A549 (cell line): ENCODE measurements around the gene RAD51B. TPM values are rescaled to one million over a fixed set of nuclear protein-coding genes. Genes with fewer than 3 reads are reported as not detected.
A peak's percentile ranks its signal among the peaks of the same experiment; 100 is the strongest.

Experiments
- ATAC-seq, 2 experiments: fragments of 200-7000 bp in 1 of 2; fragments of >200 bp in 1 of 2; cut with Nextera tagmentation in 1 of 2; cut with Tn5 transposase in 1 of 2; 3 replicates each; pipeline versions ENCODE4 v1.8.0 to v1.9.1; 2018 to 2020; ENCODE audit warnings: mild to moderate bottlenecking in 1 of 2, moderate library complexity in 1 of 2
- CTCF ChIA-PET: fragments of 300-600 bp; sonication (Branson Sonifier 250); formaldehyde crosslinking; extraction: SDS; loops from one replicate; lab custom pipeline; 2021; ENCODE audit warnings: antibody characterized with exemption, inconsistent platforms; lab: Yijun Ruan, JAX
- POLR2A ChIA-PET: fragments of 350-600 bp; formaldehyde crosslinking; extraction: SDS; loops from one replicate; lab custom pipeline; 2021; ENCODE audit warnings: antibody characterized with exemption, inconsistent platforms; lab: Yijun Ruan, JAX
- DNase-seq, 2 experiments: peaks; one replicate each; pipeline versions ENCODE4 v3.0.0 to v3.0.0-alpha.2; 2011 to 2016; ENCODE audit warnings: low read depth in 1 of 2, low spot score in 1 of 2
- FAIRE-seq: peaks from 2 replicates; lab custom pipeline; 2011; peaks lifted over from hg19 to GRCh38; lab: Jason Lieb, UNC
- H3K27ac ChIP-seq, 2 experiments: fragments of >200 bp; sonication (Bioruptor Twin); formaldehyde crosslinking; 3 replicates each; pipeline ENCODE4 v1.5.1; 2016 to 2017
- H3K4me1 ChIP-seq: fragments of >200 bp; sonication (Bioruptor Twin); formaldehyde crosslinking; 3 replicates; pipeline ENCODE4 v1.6.1; 2016
- H3K4me2 ChIP-seq: fragments of >200 bp; sonication (Bioruptor Twin); formaldehyde crosslinking; 3 replicates; pipeline ENCODE4 v1.6.1; 2016
- H3K4me3 ChIP-seq: fragments of >200 bp; sonication (Bioruptor Twin); formaldehyde crosslinking; 3 replicates; pipeline ENCODE4 v1.5.1; 2016
- H3K9me3 ChIP-seq: fragments of >200 bp; sonication (Bioruptor Twin); formaldehyde crosslinking; 3 replicates; pipeline ENCODE4 v1.6.1; 2016
- FOSL2 ChIP-seq, 2 experiments: fragments of 450-650 bp in 1 of 2; fragments of >200 bp in 1 of 2; sonication (Bioruptor Twin) in 1 of 2; formaldehyde crosslinking; IDR thresholded peaks; 2 replicates each; pipeline versions ENCODE4 v1.5.0 to v1.6.1; 2016 to 2020; ENCODE audit warnings: mild to moderate bottlenecking in 1 of 2, moderate library complexity in 1 of 2
- GATA3 ChIP-seq: IDR thresholded peaks from 2 replicates; pipeline ENCODE4 v1.6.1; 2012; ENCODE audit warnings: borderline replicate concordance
- HEYL ChIP-seq: fragments of 250-450 bp; sonication (Bioruptor Pico); IDR thresholded peaks from 2 replicates; pipeline ENCODE4 v1.8.0; 2021; ENCODE audit warnings: mild to moderate bottlenecking, moderate library complexity
- HOXA7 ChIP-seq: fragments of 250-450 bp; sonication (Bioruptor Pico); IDR thresholded peaks from 2 replicates; pipeline ENCODE4 v1.5.0; 2020; ENCODE audit warnings: mild to moderate bottlenecking, moderate library complexity
- HOXB5 ChIP-seq: fragments of 250-450 bp; sonication (Bioruptor Pico); IDR thresholded peaks from 2 replicates; pipeline ENCODE4 v1.5.0; 2020; ENCODE audit warnings: mild to moderate bottlenecking, moderate library complexity
- KDM1A ChIP-seq: fragments of 200-600 bp; sonication (generic); IDR thresholded peaks from 2 replicates; pipeline ENCODE4 v1.6.1; 2016; ENCODE audit warnings: low read depth, mild to moderate bottlenecking
- MAZ ChIP-seq: fragments of 150-350 bp; IDR thresholded peaks from 2 replicates; pipeline ENCODE4 v1.6.1; 2014; ENCODE audit warnings: antibody characterized with exemption, low read depth, low read length, borderline replicate concordance
- NR3C1 ChIP-seq: fragments of >200 bp; sonication (Bioruptor Twin); formaldehyde crosslinking; IDR thresholded peaks from 3 replicates; pipeline ENCODE4 v1.6.1; 2017
- POLR2AphosphoS2 ChIP-seq: conservative IDR thresholded peaks from 2 replicates; pipeline ENCODE4 v1.6.1; 2012; ENCODE audit warnings: low read length, improper control_type of control experiment, inconsistent platforms
- RAD21 ChIP-seq, 2 experiments: fragments of >200 bp in 1 of 2; sonication (Bioruptor Twin) in 1 of 2; formaldehyde crosslinking in 1 of 2; IDR thresholded peaks in 1 of 2; conservative IDR thresholded peaks in 1 of 2; 2 replicates in 1 of 2; 3 replicates in 1 of 2; pipeline ENCODE4 v1.6.1; 2012 to 2018; ENCODE audit warnings: inconsistent platforms in 1 of 2
- RCOR1 ChIP-seq: fragments of 150-350 bp; IDR thresholded peaks from 2 replicates; pipeline ENCODE4 v1.6.1; 2014; ENCODE audit warnings: antibody characterized with exemption, low read length, low read depth
- RNF2 ChIP-seq: fragments of 200-600 bp; sonication (generic); IDR thresholded peaks from 2 replicates; pipeline ENCODE4 v1.6.1; 2016; ENCODE audit warnings: low read depth, mild to moderate bottlenecking, antibody characterized with exemption, moderate library complexity, borderline replicate concordance
- SMC3 ChIP-seq: fragments of >200 bp; sonication (Bioruptor Twin); formaldehyde crosslinking; IDR thresholded peaks from 3 replicates; pipeline ENCODE4 v1.6.1; 2018; ENCODE audit warnings: inconsistent platforms
- WGBS: methylation state at CpG from one replicate; pipeline ENCODE4 v1.1.6; 2017; ENCODE audit errors: missing lambda C conversion rate; 5-methylcytosine and 5-hydroxymethylcytosine counted together
- polyA plus RNA-seq, 4 experiments: library from polyadenylated mRNA; depleted of rRNA in 3 of 4; stranded (reverse); fragments of >200 nt; fragmentation: RNase III in 1 of 4; extraction: RNeasy Plus Mini Kit Qiagen cat#74134 plus additional on column Dnase treatment in 1 of 4; gene quantifications; 2 replicates in 3 of 4; 3 replicates in 1 of 4; pipeline ENCODE4 v1.2.3, GENCODE V29; 2011 to 2017
- TF ChIP-seq, protein P1 (sequence below): fragments of 200-600 bp; sonication (generic); IDR thresholded peaks from 2 replicates; pipeline ENCODE4 v1.6.1; 2016; ENCODE audit warnings: antibody characterized with exemption, mild to moderate bottlenecking, moderate library complexity
- TF ChIP-seq, protein P2 (sequence below): fragments of >200 bp; sonication (Bioruptor Twin); formaldehyde crosslinking; IDR thresholded peaks from 3 replicates; pipeline ENCODE4 v1.6.1; 2016
- TF ChIP-seq, protein P3 (sequence below): fragments of 450-650 bp; IDR thresholded peaks from 2 replicates; pipeline ENCODE4 v1.6.1; 2014; ENCODE audit warnings: antibody characterized with exemption

The RAD51B gene
- polyA plus RNA-seq, 2 of the 4 experiments (the other 2 are of a cell fraction), result 7.2 to 10.8 TPM

DNA sequence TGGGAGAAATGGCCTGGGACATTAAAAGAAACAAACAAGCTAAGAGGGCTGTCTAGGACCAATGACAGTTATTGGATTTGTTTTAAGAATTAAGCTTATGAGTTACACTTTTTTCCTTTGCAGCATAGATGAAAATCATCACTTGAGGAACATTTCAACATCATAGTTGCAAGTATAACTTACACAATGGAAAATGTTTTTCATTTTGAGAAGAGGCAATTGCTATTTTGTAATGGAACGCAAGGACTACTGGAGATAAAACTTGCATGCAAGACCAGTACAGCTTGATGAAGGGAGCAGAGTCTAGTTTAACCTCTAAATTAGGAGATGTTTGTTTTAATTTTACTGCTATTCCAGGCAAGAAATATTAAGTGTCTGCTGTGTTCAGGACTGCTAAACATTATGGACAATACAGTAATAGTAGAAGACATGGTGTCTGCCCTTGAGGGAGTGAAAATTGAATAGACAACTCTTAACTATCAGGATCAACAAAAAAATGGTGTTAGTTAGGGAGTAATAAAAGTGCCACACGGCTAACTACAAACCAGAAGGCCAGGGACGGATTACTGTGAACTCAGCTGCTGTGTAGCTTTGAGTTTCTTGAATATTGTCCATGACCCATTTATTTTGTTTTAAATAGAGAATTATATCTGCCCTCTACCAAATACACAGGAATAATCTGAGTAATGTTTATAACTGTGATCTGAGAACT lies 374.5 kb downstream of the RAD51B start (continued):
- TF ChIP-seq RNF2 (no peak), HOXB5 (CRISPR knock-in tag) (no peak), NR3C1 (no peak)
- TF ChIP-seq, protein P1, sequence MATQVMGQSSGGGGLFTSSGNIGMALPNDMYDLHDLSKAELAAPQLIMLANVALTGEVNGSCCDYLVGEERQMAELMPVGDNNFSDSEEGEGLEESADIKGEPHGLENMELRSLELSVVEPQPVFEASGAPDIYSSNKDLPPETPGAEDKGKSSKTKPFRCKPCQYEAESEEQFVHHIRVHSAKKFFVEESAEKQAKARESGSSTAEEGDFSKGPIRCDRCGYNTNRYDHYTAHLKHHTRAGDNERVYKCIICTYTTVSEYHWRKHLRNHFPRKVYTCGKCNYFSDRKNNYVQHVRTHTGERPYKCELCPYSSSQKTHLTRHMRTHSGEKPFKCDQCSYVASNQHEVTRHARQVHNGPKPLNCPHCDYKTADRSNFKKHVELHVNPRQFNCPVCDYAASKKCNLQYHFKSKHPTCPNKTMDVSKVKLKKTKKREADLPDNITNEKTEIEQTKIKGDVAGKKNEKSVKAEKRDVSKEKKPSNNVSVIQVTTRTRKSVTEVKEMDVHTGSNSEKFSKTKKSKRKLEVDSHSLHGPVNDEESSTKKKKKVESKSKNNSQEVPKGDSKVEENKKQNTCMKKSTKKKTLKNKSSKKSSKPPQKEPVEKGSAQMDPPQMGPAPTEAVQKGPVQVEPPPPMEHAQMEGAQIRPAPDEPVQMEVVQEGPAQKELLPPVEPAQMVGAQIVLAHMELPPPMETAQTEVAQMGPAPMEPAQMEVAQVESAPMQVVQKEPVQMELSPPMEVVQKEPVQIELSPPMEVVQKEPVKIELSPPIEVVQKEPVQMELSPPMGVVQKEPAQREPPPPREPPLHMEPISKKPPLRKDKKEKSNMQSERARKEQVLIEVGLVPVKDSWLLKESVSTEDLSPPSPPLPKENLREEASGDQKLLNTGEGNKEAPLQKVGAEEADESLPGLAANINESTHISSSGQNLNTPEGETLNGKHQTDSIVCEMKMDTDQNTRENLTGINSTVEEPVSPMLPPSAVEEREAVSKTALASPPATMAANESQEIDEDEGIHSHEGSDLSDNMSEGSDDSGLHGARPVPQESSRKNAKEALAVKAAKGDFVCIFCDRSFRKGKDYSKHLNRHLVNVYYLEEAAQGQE, result no peak

DNA sequence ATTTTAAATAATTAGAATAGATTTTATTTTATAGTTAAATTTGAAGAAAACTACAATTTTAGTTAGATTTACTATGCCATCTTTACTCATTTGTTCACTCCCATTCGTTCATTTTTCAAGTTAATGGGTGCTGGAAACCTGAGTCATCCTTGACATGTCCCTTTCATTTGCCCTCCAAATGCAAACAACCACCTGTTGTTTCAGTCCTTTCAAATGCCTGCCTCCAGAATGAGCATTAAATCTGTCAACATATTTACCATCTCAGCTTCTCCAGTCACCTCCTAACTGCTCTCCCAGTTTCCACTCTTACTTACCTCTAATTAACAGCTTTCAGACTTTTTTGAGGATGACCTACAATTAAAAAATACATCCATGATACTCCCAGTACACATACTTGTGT lies 375.5 kb downstream of the RAD51B start:
- FAIRE-seq, result peak; percentile 23
- H3K9me3 ChIP-seq, result no peaks in the 10 kb centered on the region; the same call in 2 of the 3 replicates
- DNase-seq, result peak in 1 of 2 experiments; percentile 73
- ATAC-seq, result no peak
- WGBS, result 0% methylated on average over 1 of the region's 1 CpG
- TF ChIP-seq, protein P2, sequence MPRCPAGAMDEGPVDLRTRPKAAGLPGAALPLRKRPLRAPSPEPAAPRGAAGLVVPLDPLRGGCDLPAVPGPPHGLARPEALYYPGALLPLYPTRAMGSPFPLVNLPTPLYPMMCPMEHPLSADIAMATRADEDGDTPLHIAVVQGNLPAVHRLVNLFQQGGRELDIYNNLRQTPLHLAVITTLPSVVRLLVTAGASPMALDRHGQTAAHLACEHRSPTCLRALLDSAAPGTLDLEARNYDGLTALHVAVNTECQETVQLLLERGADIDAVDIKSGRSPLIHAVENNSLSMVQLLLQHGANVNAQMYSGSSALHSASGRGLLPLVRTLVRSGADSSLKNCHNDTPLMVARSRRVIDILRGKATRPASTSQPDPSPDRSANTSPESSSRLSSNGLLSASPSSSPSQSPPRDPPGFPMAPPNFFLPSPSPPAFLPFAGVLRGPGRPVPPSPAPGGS, result no peak
- TF ChIP-seq SMC3, result no peak
- peak in 1 of 2 experiments; percentile 25; a peak in 2 of 5 replicates for TF ChIP-seq RAD21 (conservative IDR thresholded peaks at IDR 0.05 in 1 of 2, IDR thresholded peaks at IDR 0.05 in 1 of 2)
- TF ChIP-seq KDM1A, result no peak
- peak; percentile 60; the same call in 1 of the 2 replicates for TF ChIP-seq GATA3
- TF ChIP-seq FOSL2 (IDR thresholded peaks at IDR 0.05), result no peak
- TF ChIP-seq FOSL2 (CRISPR knock-in tag; IDR thresholded peaks at IDR 0.05), result peak; percentile 58
- H3K4me1 ChIP-seq, result peaks cover 80% of the 10 kb centered on the region
- ChIA-PET POLR2A (no interaction called here), CTCF (interaction anchor here (0.6 to 1.3 kb wide), 3 partner anchors 36 to 312 kb away, joined by 3 read pairs; no protein-coding TSS in a partner anchor)
- H3K27ac ChIP-seq, result peak overlapping the region; percentile 83 to 98
- H3K4me3 ChIP-seq, result no peak overlapping the region
- H3K4me2 ChIP-seq, result peak overlapping the region; percentile 35

DNA sequence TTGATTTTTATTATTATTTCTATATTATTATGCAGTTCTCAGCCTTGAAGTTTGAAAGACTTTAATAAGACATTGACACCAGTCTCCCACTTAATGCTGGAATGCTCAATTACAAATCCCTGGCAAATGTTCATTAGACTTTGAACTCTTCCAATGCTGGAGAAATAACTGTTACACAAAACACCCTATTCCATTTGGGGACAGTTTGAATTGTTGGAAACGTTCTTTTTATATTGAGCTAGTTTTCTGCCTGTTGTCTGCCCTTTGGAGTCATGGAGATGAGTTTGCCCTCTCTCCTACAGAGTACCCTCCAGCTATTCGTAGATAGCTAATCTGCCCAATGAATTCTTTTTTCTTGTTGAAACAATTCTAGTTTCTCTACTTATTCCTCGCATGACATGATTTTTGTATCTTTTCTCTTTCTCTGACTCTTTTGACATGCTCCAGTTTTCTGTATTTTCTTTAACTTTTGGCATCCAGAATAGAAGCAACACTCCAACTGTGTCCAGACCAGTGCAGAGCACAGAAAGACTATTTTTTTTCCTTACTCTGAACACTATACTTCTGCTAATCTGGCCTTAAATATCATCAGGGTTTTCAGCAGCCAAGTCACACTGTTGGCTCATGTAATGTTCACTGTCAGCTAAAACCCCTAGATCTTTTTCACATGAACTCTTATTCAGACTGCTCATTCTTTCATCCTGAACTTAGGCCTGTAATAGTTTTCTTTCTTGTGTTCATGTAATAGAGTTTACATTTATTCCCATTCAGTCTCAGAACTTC lies 379.3 kb downstream of the RAD51B start:
- peak overlapping the region; percentile 13; the same call in 1 of the 3 replicates for H3K4me2 ChIP-seq

More for the DNA sequence above, 379.3 kb downstream of the RAD51B start:
- no peak overlapping the region for H3K4me3 ChIP-seq
- H3K4me1 ChIP-seq, result peaks cover 48% of the 10 kb centered on the region
- FAIRE-seq (peak; percentile 92), ATAC-seq (no peak), DNase-seq (no peak)
- ChIA-PET POLR2A (no interaction called here), CTCF (interaction anchor here (1.0 kb wide), 1 partner anchor 19 kb away, joined by 4 read pairs; no protein-coding TSS in a partner anchor)
- TF ChIP-seq, protein P3, sequence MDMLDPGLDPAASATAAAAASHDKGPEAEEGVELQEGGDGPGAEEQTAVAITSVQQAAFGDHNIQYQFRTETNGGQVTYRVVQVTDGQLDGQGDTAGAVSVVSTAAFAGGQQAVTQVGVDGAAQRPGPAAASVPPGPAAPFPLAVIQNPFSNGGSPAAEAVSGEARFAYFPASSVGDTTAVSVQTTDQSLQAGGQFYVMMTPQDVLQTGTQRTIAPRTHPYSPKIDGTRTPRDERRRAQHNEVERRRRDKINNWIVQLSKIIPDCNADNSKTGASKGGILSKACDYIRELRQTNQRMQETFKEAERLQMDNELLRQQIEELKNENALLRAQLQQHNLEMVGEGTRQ, result no peak
- TF ChIP-seq HEYL (no peak), HOXA7 (no peak), POLR2AphosphoS2 (no peak), MAZ (no peak), RCOR1 (no peak)
- TF ChIP-seq, protein P2, result no peak
- no peaks in the 10 kb centered on the region; the same call in 2 of the 3 replicates for H3K9me3 ChIP-seq
- WGBS, result 77% methylated on average over 3 of the region's 3 CpGs
- H3K27ac ChIP-seq, result peak overlapping the region; percentile 31 to 66
